Measurements from ENCODE around the gene TYW1B. TPM values are rescaled to one million over a fixed set of nuclear protein-coding genes. Genes with fewer than 3 reads are reported as not detected.
A peak's percentile ranks its signal among the peaks of the same experiment; 100 is the strongest.
"Not testable (repeated sequence)": the region's sequence is repeated elsewhere in the genome, so short reads cannot be mapped to it uniquely, and the experiment has no call there.

TYW1B gene
- total RNA-seq, 1 donor from 2014 or later = 5.1 TPM

DNA sequence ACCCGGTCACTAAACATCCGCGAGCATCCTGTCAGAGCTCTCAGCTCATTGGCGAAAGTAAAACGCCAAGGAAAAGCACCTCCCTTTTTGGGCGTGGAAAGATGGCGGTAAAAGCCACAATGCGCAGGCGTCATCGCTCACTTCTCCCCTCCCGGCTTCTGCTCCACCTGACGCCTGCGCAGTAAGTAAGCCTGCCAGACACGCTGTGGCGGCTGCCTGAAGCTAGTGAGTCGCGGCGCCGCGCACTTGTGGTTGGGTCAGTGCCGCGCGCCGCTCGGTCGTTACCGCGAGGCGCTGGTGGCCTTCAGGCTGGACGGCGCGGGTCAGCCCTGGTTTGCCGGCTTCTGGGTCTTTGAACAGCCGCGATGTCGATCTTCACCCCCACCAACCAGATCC is 1.3 kb upstream of the TYW1B start:
- peaks cover 11% of the 10 kb centered on the region for H3K36me3 Mint-ChIP-seq
- DNase-seq (ENCODE audit: low spot score in 2 of 2, unreplicated experiment in 2 of 2) = peak; percentile 87 to 95
- H3K27me3 Mint-ChIP-seq (ENCODE audit: low read depth); H3K9me3 Mint-ChIP-seq: not testable (repeated sequence)
- H3K4me1 Mint-ChIP-seq = peaks cover 15% of the 10 kb centered on the region
- peak overlapping the region; percentile 80 for H3K4me3 Mint-ChIP-seq
- peak overlapping the region; percentile 97 for H3K27ac Mint-ChIP-seq

DNA sequence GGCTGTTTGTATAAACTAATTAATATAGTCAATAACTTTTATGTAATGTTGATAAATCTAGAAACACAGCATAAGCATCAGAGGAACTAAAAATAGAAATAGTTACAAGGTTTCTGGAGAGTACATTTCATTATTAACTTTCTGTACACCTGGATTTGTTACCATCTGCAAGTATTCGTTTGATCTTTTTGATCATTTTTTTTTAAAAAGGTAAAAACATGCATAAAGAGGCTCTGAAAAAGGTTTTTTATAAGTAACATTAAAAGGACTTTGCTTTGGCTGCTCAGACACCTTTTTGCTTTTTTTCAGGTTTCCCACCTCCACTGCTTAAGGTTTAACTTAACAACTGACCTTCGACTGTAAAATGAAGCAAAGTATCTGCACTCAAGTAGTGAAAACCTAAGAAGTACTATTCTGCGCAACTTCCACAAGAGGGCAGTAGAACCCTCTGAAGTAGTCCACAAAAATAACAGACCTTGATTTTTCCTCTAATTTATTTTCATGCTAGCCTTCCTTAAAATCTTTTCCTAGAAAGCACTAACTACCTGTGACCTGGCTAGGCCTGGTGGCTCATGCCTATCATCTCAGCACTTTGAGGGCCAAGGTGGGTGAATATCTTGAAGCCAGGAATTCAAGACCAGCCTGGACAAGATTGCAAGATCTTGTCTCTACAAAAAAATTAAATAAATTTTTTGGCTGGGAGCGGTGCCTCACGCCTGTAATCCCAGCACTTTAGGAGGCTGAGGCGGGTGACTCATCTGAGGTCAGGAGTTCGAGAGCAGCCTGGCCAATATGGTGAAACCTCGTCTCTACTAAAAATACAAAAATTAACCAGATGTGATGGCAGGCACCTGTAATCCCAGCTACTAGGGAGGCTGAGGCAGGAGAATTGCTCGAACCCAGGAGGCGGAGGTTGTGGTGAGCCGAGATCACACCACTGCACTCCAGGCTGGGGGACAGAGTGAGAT is 4.0 kb downstream of the TYW1B start:
- not testable (repeated sequence) for DNase-seq (ENCODE audit: low spot score in 2 of 2, unreplicated experiment in 2 of 2); H3K36me3 Mint-ChIP-seq; H3K4me1 Mint-ChIP-seq; H3K4me3 Mint-ChIP-seq; H3K9me3 Mint-ChIP-seq; H3K27me3 Mint-ChIP-seq (ENCODE audit: low read depth)
- peak overlapping the region; percentile 59 for H3K27ac Mint-ChIP-seq
- TF ChIP-seq, protein P1, sequence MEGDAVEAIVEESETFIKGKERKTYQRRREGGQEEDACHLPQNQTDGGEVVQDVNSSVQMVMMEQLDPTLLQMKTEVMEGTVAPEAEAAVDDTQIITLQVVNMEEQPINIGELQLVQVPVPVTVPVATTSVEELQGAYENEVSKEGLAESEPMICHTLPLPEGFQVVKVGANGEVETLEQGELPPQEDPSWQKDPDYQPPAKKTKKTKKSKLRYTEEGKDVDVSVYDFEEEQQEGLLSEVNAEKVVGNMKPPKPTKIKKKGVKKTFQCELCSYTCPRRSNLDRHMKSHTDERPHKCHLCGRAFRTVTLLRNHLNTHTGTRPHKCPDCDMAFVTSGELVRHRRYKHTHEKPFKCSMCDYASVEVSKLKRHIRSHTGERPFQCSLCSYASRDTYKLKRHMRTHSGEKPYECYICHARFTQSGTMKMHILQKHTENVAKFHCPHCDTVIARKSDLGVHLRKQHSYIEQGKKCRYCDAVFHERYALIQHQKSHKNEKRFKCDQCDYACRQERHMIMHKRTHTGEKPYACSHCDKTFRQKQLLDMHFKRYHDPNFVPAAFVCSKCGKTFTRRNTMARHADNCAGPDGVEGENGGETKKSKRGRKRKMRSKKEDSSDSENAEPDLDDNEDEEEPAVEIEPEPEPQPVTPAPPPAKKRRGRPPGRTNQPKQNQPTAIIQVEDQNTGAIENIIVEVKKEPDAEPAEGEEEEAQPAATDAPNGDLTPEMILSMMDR (IDR thresholded peaks at IDR 0.05; ENCODE audit: unreplicated experiment) = peak; percentile 61

DNA sequence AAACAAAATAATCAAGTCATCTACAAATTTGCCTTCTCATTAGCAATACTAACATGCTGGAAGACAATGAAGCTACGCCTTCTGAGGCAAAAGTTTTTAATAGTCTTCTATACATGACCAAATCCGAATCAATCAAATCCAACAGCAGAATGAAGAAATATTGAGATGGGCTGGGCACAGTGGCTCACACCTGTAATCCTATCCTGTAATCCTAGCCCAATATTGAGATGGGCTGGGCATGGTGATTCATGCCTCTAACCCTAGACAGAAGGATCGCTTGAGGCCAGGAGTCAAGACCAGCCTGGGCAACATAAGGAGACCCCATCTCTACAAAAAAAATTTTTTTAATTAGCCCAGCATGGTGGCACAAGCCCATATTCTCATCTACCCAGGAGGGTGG is 5.5 kb downstream of the TYW1B start:
- not testable (repeated sequence) for H3K27ac Mint-ChIP-seq; H3K27me3 Mint-ChIP-seq (ENCODE audit: low read depth); DNase-seq (ENCODE audit: low spot score in 2 of 2, unreplicated experiment in 2 of 2); H3K9me3 Mint-ChIP-seq; H3K4me1 Mint-ChIP-seq; H3K4me3 Mint-ChIP-seq
- peaks cover 18% of the 10 kb centered on the region for H3K36me3 Mint-ChIP-seq

DNA sequence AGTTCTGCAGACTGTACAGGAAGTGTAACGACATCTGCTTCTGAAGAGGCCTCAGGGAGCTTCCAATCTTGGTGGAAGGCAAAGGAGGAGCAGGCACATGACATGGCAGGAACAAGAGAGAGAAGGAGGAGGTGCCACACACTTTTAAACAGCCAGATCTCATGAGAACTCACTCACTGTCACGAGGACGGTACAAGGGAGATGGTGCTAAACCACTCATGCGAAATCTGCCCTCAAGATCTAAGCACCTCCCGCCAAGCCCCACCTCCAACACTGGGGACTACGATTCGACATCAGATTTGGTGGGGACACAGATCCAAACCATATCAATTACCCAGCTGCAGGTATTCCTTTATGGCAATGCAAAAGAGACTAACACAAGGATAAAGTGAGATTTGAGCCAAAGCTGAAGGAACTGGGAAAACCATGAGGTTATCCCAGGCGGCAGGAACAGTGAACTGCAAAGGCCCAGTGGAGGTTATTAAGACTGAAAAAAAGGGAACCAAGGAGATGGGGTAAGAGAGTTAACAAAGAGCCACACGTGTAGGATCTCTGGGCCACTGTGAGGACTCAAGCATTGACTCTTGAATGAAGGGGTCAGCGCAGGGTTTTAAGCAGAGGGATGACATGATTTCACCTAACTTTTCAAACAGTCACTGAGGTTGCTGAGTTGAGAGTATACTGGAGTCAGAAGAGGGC is 9.2 kb downstream of the TYW1B start:
- not testable (repeated sequence) for DNase-seq (ENCODE audit: low spot score in 2 of 2, unreplicated experiment in 2 of 2); H3K4me1 Mint-ChIP-seq; H3K4me3 Mint-ChIP-seq; H3K27me3 Mint-ChIP-seq (ENCODE audit: low read depth); H3K9me3 Mint-ChIP-seq; H3K27ac Mint-ChIP-seq
- peaks cover 28% of the 10 kb centered on the region for H3K36me3 Mint-ChIP-seq

DNA sequence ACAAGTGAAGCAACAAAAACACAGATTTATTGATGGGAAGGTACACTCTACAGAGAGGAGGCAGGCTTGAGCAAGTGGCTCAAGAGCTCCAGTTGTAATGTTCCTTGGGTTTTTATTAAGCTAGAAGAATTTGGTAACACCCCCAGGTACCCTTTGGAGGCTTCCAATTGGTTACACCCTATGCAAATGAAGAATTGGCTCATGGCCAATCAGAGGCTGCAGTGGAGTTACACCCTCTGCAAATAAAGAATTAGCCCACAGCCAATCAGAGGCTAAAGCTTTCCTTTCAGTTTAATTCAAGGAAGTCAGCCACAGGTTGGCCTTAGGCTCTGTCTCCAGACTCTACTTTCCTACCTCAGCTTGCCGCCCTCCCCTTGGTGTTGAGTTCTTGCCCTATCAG is 10.3 kb downstream of the TYW1B start:
- not testable (repeated sequence) for H3K4me3 Mint-ChIP-seq; H3K4me1 Mint-ChIP-seq; H3K27me3 Mint-ChIP-seq (ENCODE audit: low read depth); DNase-seq (ENCODE audit: low spot score in 2 of 2, unreplicated experiment in 2 of 2); H3K9me3 Mint-ChIP-seq; H3K27ac Mint-ChIP-seq
- peaks cover 30% of the 10 kb centered on the region for H3K36me3 Mint-ChIP-seq

DNA sequence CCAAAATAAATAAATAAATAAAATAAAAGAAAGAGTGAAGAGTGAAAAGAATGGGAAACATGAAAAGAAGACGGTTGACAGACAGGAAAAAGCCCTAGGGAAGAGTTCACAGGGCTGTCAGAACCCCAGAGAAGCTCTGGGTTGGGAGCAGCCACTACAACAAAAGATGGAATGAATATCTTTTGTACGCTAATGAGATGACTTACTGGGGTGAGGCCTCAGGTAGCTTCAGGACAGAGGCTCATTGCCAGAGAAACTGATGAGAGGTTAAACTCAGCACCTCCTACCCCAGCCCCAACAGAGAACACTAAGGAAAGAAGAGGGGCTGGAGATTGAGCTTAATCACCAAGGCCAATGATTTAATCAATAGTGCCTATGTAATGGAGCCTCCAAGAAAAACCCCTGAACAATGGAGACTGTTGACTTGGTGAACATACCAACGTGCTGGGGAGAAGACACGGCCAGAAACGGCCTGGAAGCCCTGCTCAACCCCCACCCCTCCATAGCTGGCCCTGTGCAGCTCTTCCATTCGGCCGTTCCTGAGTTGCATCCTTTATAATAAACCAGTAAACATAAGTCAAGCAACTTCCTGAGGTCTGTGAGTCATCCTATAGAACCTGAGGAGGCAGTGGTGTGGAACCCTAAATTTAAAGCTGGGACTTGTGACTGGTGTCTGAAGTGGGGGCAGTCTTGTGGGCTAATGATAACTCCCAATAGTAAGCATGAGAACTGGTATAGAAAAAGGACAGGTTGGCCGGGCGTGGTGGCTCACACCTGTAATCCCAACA is 11.4 kb downstream of the TYW1B start:
- not testable (repeated sequence) for H3K27ac Mint-ChIP-seq; DNase-seq (ENCODE audit: low spot score in 2 of 2, unreplicated experiment in 2 of 2); H3K27me3 Mint-ChIP-seq (ENCODE audit: low read depth); H3K4me1 Mint-ChIP-seq; H3K9me3 Mint-ChIP-seq; H3K4me3 Mint-ChIP-seq
- peaks cover 32% of the 10 kb centered on the region for H3K36me3 Mint-ChIP-seq

DNA sequence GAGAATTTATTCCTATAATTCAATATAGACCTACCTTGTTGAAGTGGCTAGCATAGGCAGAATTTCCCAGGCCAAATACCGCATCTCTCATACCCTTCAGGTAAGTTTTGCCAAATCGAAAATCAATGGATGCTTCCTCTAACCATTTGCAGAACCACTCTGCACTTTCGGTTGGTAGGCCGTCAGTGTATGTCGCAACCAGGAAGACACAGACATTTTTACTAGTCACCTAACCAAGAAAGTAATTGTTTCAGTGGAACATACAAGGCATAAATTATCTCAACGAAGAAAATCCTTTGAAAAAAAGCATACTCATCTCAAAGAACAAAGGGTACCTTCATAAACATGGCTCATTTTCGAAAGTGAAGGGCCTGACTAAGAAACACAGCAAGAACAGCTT is 17.6 kb downstream of the TYW1B start:
- not testable (repeated sequence) for H3K27me3 Mint-ChIP-seq (ENCODE audit: low read depth)

DNA sequence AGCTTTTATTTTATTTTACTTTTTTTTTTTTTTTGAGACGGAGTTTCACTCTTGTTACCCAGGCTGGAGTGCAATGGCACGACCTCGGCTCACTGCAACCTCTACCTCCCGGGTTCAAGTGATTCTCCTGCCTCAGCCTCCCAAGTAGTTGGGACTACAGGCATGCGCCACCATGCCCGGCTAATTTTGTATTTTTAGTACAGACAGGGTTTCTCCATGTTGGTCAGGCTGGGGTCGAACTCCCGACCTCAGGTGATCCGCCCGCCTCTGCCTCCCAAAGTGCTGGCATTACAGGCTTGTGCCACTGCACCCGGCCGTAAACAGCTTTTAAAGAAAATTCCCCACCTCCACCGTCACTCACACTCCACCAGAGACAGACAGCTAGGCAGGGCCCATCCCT is 19.5 kb downstream of the TYW1B start:
- not testable (repeated sequence) for H3K4me3 Mint-ChIP-seq; H3K27ac Mint-ChIP-seq; DNase-seq (ENCODE audit: low spot score in 2 of 2, unreplicated experiment in 2 of 2); H3K27me3 Mint-ChIP-seq (ENCODE audit: low read depth); H3K4me1 Mint-ChIP-seq; H3K9me3 Mint-ChIP-seq
- peaks cover 20% of the 10 kb centered on the region for H3K36me3 Mint-ChIP-seq

More for the DNA sequence above, 17.6 kb downstream of the TYW1B start:
- not testable (repeated sequence) for DNase-seq (ENCODE audit: low spot score in 2 of 2, unreplicated experiment in 2 of 2); H3K9me3 Mint-ChIP-seq; H3K4me1 Mint-ChIP-seq; H3K27ac Mint-ChIP-seq; H3K4me3 Mint-ChIP-seq
- peaks cover 17% of the 10 kb centered on the region for H3K36me3 Mint-ChIP-seq

DNA sequence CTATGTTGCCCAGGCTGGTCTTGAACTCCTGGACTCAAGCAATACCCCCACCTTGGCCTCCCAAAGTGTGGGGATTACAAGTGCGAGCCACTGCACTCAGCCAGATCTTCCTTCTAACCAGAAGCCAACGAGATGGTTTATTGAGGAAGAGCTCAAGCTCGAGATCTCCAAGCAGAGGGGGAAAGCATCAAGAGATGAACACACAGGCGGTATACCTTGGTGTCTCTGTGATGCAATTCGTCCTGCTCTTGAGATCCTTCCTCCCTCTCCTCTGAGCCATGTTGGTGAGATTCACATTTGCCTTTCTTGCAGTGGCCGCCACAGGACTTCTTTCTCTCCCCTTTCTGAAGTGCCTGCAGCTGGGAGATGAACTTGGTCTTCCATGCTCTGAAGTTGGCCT is 21.1 kb downstream of the TYW1B start:
- not testable (repeated sequence) for H3K4me3 Mint-ChIP-seq; H3K27ac Mint-ChIP-seq; DNase-seq (ENCODE audit: low spot score in 2 of 2, unreplicated experiment in 2 of 2); H3K4me1 Mint-ChIP-seq; H3K27me3 Mint-ChIP-seq (ENCODE audit: low read depth); H3K9me3 Mint-ChIP-seq
- H3K36me3 Mint-ChIP-seq = peaks cover 16% of the 10 kb centered on the region
